ENCODE measurements around the gene ATP6V0D1. TPM values are rescaled to one million over a fixed set of nuclear protein-coding genes. Genes with fewer than 3 reads are reported as not detected.

Gene ATP6V0D1
- total RNA-seq, 3 donors from 2014 or later (not counting 1 experiment from before 2014, with no cell fraction given), result 76.0 to 84.9 (median 83.3) TPM

GRCh38 chr16:67426950-67427349, 54.0 kb downstream of the ATP6V0D1 start:
- intact Hi-C loops (cut with micrococcal nuclease), result loop anchor here (5.0 kb wide), 1 partner anchor 40 kb away; no protein-coding TSS in a partner anchor

GRCh38 chr16:67426022-67426421, 54.9 kb downstream of the ATP6V0D1 start:
- WGBS (ENCODE audit: insufficient coverage), result 85% methylated on average over 6 of the region's 7 CpGs
- ATAC-seq, result no peak
- no peak overlapping the region for H3K27ac Mint-ChIP-seq
- Histone ChIP-seq H3K4me1 (ENCODE audit: control insufficient read depth, insufficient read depth, low read length) (peaks cover 6% of the 10 kb centered on the region), H3K27ac (ENCODE audit: low read length) (no peak overlapping the region), H3K9me3 (ENCODE audit: control insufficient read depth, insufficient read depth, low read length) (no peaks in the 10 kb centered on the region), H3K4me3 (ENCODE audit: low read length) (no peak overlapping the region), H3K36me3 (ENCODE audit: control insufficient read depth, insufficient read depth, low read length) (no peaks in the 10 kb centered on the region), H3K27me3 (ENCODE audit: control insufficient read depth, insufficient read depth, low read length) (peaks cover 25% of the 10 kb centered on the region)
- peaks cover 5% of the 10 kb centered on the region in 2 donors for H3K4me1 Mint-ChIP-seq
- DNase-seq, result no peak
- intact Hi-C loops (cut with micrococcal nuclease), result loop anchor here (5.0 kb wide), 1 partner anchor 41 kb away; no protein-coding TSS in a partner anchor
- no peak for TF ChIP-seq CTCF (IDR thresholded peaks at IDR 0.05)
- H3K4me3 Mint-ChIP-seq, result no peak overlapping the region
- H3K36me3 Mint-ChIP-seq, result no peaks in the 10 kb centered on the region
- H3K9me3 Mint-ChIP-seq, result no peaks in the 10 kb centered on the region
- peaks cover 30 to 37% of the 10 kb centered on the region in 2 donors for H3K27me3 Mint-ChIP-seq (ENCODE audit: low read depth in 2 of 2)

More at GRCh38 chr16:67426950-67427349, 54.0 kb downstream of the ATP6V0D1 start:
- DNase-seq (no peak), ATAC-seq (no peak)
- no peak for TF ChIP-seq CTCF (IDR thresholded peaks at IDR 0.05)
- H3K27ac ChIP-seq (ENCODE audit: low read length), result no peak overlapping the region
- no peak overlapping the region for H3K4me3 ChIP-seq (ENCODE audit: low read length)
- Mint-ChIP-seq H3K4me1 (peaks cover 5% of the 10 kb centered on the region in 2 donors), H3K4me3 (no peak overlapping the region), H3K27ac (no peak overlapping the region), H3K27me3 (ENCODE audit: low read depth in 2 of 2) (peaks cover 35 to 37% of the 10 kb centered on the region in 2 donors), H3K36me3 (no peaks in the 10 kb centered on the region), H3K9me3 (no peaks in the 10 kb centered on the region)
- H3K27me3 ChIP-seq (ENCODE audit: control insufficient read depth, insufficient read depth, low read length), result peaks cover 31% of the 10 kb centered on the region
- peaks cover 13% of the 10 kb centered on the region for H3K4me1 ChIP-seq (ENCODE audit: control insufficient read depth, insufficient read depth, low read length)
- WGBS (ENCODE audit: insufficient coverage), result 81% methylated on average over 7 of the region's 7 CpGs
- H3K36me3 ChIP-seq (ENCODE audit: control insufficient read depth, insufficient read depth, low read length), result no peaks in the 10 kb centered on the region
- no peaks in the 10 kb centered on the region for H3K9me3 ChIP-seq (ENCODE audit: control insufficient read depth, insufficient read depth, low read length)

- no peak overlapping the region for H3K27ac ChIP-seq (ENCODE audit: low read length)
- DNase-seq (no peak), ATAC-seq (no peak)
- H3K4me3 Mint-ChIP-seq, result no peak overlapping the region
- no peaks in the 10 kb centered on the region for H3K9me3 Mint-ChIP-seq
- H3K36me3 Mint-ChIP-seq, result no peaks in the 10 kb centered on the region
- H3K4me1 ChIP-seq (ENCODE audit: control insufficient read depth, insufficient read depth, low read length), result peaks cover 6% of the 10 kb centered on the region
- WGBS (ENCODE audit: insufficient coverage), result 93% methylated on average over 4 of the region's 4 CpGs
- H3K27me3 ChIP-seq (ENCODE audit: control insufficient read depth, insufficient read depth, low read length), result peaks cover 25% of the 10 kb centered on the region
- no peaks in the 10 kb centered on the region for H3K9me3 ChIP-seq (ENCODE audit: control insufficient read depth, insufficient read depth, low read length)
- H3K36me3 ChIP-seq (ENCODE audit: control insufficient read depth, insufficient read depth, low read length), result no peaks in the 10 kb centered on the region
- intact Hi-C loops (cut with micrococcal nuclease), result loop anchor here (5.0 kb wide), 1 partner anchor 42 kb away; no protein-coding TSS in a partner anchor
- no peak overlapping the region for H3K4me3 ChIP-seq (ENCODE audit: low read length)
- H3K4me1 Mint-ChIP-seq, result peaks cover 5% of the 10 kb centered on the region in 2 donors
- H3K27me3 Mint-ChIP-seq (ENCODE audit: low read depth in 2 of 2), result peaks cover 30 to 37% of the 10 kb centered on the region in 2 donors
- TF ChIP-seq CTCF (IDR thresholded peaks at IDR 0.05), result no peak
- no peak overlapping the region for H3K27ac Mint-ChIP-seq
These were observed 55.4 kb downstream of the ATP6V0D1 start for GRCh38 chr16:67425580-67425979.

DNA sequence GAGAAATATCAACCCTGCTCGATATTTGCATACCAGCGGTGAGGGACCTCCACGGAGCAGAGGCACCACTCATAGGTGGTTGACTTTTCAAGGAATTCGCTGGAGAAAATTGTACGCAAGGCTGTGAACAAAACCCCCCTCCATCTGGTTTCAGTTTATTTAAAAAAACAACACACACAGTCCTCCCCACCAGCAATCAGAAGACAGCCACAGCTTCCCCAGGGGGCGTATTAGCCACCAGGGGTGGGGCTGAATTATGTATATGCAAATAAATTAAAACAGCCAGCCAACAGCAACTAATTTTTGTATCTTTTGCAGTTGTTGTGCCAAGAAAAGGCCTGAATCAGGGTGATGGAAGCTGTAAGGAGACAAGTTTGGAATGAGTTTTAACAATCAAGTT, 55.9 kb downstream of the ATP6V0D1 start:
- no peaks in the 10 kb centered on the region for H3K36me3 Mint-ChIP-seq
- Histone ChIP-seq H3K27me3 (ENCODE audit: control insufficient read depth, insufficient read depth, low read length) (peaks cover 22% of the 10 kb centered on the region), H3K9me3 (ENCODE audit: control insufficient read depth, insufficient read depth, low read length) (no peaks in the 10 kb centered on the region), H3K4me1 (ENCODE audit: control insufficient read depth, insufficient read depth, low read length) (peaks cover under 1% of the 10 kb centered on the region), H3K36me3 (ENCODE audit: control insufficient read depth, insufficient read depth, low read length) (no peaks in the 10 kb centered on the region), H3K4me3 (ENCODE audit: low read length) (no peak overlapping the region), H3K27ac (ENCODE audit: low read length) (no peak overlapping the region)
- ATAC-seq (no peak), DNase-seq (no peak)
- H3K9me3 Mint-ChIP-seq, result no peaks in the 10 kb centered on the region
- TF ChIP-seq CTCF (IDR thresholded peaks at IDR 0.05), result no peak
- no peaks in the 10 kb centered on the region for H3K4me1 Mint-ChIP-seq
- intact Hi-C loops (cut with micrococcal nuclease), result loop anchor here (5.0 kb wide), 1 partner anchor 42 kb away; no protein-coding TSS in a partner anchor
- no peak overlapping the region for H3K4me3 Mint-ChIP-seq
- WGBS (ENCODE audit: insufficient coverage), result 81% methylated on average over 5 of the region's 6 CpGs
- peaks cover 26 to 37% of the 10 kb centered on the region in 2 donors for H3K27me3 Mint-ChIP-seq (ENCODE audit: low read depth in 2 of 2)
- H3K27ac Mint-ChIP-seq, result no peak overlapping the region

All from natural killer cell (primary cell).